Measurements from ENCODE around the gene ZNF646.

- TF ChIP-seq CTCF (IDR thresholded peaks at IDR 0.05; ENCODE audit: insufficient read depth, low read depth, low read length): no peak
- TF ChIP-seq EZH2 (IDR thresholded peaks at IDR 0.05; ENCODE audit: insufficient read depth, low read length): no peak
These were observed 16.3 kb downstream of the ZNF646 start for GRCh38 chr16:31090540-31090939.
